LHCN-M2 (cell line): ENCODE data around the gene DNMT3A. TPM values are rescaled to one million over a fixed set of nuclear protein-coding genes. Genes with fewer than 3 reads are reported as not detected.
"Not testable (repeated sequence)": the region's sequence is repeated elsewhere in the genome, so short reads cannot be mapped to it uniquely, and the experiment has no call there.

Experiments used
- DNase-seq: peaks from one replicate; pipeline ENCODE4 v3.0.0-alpha.2; 2012; ENCODE audit warnings: low read depth
- total RNA-seq: library from RNA; depleted of rRNA; stranded (reverse); fragments of >200 nt; gene quantifications from 2 replicates; pipeline ENCODE4 v1.2.3, GENCODE V29; 2014

DNMT3A gene
- total RNA-seq, 1 experiment from 2014 or later: 5.0 TPM

- no peak for DNase-seq
Observed at GRCh38 chr2:25286025-25286400, 55.7 kb downstream of the DNMT3A start.

GRCh38 chr2:25285265-25286024 lies 56.3 kb downstream of the DNMT3A start:
- no peak for DNase-seq

DNA sequence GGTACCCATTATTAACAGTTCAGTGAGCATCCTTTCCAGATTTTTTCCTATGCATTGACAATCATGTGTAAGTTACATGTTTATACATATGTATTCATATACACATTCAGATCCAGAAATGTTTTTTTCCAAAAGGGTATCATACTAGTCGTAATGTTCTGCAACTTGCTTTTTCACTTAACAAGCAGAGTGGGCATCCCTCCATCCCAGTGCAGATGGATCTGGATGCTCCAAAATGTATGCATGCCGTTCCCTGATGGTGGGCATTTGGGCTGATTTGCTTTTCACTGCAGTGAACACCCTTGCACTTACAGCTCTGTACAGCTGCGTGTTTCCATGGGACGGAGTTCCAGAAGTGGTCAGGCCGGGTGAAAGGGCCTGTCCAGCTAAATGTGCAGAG lies 57.0 kb downstream of the DNMT3A start:
- no peak for DNase-seq

DNA sequence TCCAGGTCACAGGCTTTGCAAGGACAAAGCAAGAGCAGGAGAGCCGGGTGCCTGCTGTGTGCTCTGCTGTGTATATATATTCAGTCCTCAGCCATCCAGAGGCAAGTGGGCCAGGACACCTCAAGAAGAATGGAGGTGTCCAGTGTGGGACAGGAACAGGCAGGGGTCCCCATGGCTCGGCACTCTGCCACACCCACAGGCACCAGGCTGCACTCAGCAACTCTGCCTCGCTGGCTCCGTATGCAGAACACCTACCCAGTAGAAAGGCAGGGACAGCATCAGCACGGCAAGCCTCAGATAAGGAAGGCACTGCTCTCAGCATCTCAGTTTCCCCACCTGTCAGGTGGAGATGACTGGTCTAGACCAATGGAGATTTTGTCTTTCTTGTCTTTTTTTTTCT lies 57.8 kb downstream of the DNMT3A start:
- DNase-seq: no peak

DNA sequence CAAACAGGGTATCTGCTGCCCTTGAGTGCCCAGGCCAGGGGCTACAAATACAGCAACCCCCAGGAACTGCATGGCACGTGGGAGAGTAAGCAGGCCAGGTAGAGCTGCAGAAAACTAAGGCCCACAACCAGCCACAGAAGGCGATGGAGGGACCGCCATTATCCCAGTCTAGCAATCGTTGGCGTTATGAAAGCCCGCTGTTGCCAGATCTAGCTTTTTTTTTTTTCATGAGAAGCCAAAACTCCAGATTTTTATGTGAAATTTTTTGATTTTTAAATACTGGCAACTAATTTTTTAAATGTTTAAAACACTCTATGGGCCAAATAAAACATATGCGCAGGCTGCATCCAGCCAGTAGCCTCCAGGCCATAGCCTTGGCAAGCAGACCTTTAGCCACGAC lies 59.8 kb downstream of the DNMT3A start:
- no peak for DNase-seq

GRCh38 chr2:25281522-25281921 lies 60.2 kb downstream of the DNMT3A start:
- no peak for DNase-seq

DNA sequence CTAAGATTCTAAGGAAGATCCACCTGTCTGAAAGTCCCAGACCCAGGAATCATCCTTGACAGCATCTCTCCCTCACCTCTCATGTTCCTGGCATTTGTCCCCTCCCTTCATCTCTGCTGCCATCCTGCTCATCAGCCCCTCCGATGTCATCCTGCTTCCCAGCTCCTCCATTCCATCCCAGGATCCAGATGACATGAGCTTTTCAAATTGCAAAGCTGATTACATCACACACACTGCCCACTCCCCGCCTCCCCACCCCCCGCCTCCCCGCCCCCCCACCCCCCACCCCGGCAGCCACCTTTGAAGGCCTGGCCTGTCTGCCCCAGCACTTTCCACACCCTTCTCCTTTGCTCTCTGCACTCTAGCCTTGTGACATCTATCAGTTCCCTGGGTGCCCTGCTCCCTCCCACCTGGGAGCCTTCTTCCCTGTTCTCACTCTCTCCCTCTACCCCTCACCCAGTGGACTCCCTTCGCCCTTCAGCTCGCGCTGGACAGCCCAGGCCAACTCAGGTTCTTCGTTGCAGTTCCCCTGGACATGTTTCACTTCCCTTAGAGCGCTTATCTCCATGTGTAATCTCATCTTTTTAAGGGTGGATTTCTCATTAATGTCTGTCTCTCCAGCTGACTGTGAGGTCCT lies 61.6 kb downstream of the DNMT3A start:
- DNase-seq: no peak

GRCh38 chr2:25279091-25279651 lies 62.6 kb downstream of the DNMT3A start:
- DNase-seq: peak; percentile 31

- no peak for DNase-seq
Observed at GRCh38 chr2:25276569-25277465, 64.9 kb downstream of the DNMT3A start.

DNA sequence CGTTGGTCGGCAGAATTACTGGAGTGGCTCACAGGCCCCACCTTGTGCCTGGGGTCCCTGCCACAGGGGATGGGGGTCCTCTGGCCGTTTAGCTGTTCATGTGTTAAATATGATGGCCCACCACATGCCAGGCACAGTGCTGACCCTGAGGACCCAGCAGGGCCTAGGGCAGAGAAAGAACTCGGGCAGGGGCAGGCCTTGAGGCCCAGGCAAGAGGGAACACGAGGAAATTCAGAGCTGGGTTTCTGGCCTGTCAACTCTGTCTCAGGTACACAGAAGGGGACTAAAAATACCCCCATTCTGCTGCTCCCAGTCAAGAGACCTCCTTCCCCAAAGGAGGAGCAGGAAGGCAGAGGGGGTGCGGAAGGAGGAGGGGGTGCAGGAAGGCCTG lies 66.2 kb downstream of the DNMT3A start:
- no peak for DNase-seq

DNA sequence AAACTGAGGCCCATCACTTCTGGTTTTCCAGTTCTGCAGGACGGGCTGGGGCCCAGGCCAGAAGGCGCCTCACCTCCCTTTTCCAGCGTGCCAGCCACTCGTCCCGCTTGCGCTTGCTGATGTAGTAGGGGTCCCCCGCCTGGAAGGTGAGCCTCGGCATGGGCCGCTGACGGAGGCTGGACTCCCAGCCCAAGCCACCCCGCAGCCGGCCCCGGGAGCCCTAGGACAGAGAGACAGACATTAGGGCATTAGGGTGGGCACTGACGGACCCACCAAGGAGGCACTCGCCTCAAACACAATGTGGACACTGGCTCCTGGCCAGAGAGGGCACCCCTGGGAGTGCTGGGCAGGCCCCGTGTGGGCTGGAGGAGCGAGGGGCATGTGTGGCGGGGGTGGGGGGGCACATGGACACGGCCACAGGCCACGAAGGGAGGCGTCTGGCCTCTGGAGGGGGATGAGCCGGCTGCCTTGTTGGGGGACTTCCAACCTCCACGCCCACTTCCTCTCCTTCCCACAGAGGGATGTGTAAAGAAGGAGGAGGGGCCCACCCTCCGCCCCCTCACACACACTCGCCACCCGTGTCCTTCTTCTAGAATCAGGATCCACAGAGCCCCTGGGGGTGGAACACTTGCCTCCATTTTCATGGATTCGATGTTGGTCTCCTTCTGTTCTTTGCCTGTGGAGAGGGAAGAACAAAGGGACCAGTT lies 66.7 kb downstream of the DNMT3A start:
- DNase-seq: no peak

DNA sequence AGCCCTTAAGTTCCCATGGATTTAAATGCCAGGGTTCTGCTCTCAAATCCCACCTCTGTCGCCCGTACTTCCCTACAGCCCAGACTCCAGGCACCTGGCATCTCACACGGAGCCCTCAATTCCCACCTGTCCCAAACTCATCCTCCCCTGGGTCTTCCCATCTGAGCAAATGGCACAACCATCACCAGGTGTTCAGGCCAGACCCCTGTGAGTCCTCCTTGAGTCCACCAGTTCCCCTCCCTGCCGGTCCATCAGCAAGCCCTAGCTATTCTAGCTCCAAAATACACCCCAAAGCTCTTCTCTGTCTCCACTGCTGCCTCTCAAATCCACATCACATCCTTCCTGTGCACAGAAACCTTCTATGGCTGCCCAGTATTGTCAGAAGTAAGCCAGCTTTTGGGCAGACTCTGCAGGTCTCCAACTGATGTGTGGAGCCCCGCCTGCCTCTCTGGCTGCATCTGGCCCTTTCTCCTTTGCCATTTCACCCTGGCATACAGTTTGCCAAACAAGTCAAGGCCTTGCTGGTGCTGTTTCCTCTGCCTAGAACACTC lies 67.7 kb downstream of the DNMT3A start:
- DNase-seq: no peak

GRCh38 chr2:25272705-25273104 lies 69.0 kb downstream of the DNMT3A start:
- DNase-seq: not testable (repeated sequence)

DNA sequence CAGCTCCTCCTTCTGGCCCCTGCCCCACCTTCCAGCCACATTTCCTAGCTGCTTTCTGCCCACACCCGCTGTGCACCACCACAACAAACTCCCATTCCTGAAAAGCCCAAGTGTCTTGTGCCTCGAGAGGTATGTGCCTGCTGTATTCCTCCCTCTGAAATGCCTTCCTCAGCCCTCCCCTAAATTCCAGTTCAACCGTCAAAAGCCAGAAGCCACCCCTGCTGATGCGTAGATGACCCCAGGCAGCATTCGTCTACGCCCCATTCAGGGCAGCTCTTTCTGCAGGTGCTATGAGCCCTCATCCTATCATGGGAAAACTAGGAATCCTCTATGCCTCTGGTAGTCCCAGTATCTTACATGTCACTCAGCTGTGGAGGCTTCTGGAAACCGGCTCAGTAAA lies 71.7 kb downstream of the DNMT3A start:
- no peak for DNase-seq

DNA sequence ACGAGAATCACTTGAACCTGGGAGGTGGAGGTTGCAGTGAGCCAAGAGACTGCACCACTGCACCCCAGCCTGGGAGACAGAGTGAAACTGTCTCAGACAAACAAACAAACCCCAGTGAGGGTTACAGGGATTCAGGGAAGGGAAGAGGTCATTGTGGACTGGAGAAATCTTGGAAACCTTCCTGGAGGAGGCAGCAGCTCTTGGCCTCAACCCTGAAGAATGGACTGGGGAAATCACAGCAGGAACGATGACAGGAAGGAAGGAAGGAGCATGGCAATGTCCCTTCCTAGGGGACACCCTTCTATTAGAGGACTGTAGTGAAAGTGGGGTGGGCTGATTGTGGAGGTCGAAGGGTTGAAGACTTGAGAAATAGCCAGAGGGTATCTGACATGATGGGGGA lies 72.5 kb downstream of the DNMT3A start:
- no peak for DNase-seq

- DNase-seq: no peak
Observed at GRCh38 chr2:25268139-25268538, 73.6 kb downstream of the DNMT3A start.

DNA sequence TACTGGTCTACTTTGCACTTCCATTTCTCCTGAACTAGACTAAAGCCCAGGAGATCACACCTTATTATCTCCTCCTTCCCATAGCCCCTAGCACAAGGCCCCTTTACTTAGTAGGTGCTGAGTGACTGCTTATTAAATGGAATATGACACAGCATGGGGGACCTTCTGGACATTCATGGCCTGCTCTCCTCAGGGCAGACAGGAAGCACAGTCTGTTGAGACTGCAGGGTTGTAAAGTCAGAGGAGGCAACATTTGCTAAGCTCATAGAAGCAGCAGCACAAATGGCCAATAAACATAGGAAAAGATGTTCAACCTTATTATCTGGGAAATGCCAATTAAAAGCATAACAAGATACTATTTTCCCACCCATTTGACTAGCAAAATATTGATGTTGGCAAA lies 75.3 kb downstream of the DNMT3A start:
- DNase-seq: no peak

DNA sequence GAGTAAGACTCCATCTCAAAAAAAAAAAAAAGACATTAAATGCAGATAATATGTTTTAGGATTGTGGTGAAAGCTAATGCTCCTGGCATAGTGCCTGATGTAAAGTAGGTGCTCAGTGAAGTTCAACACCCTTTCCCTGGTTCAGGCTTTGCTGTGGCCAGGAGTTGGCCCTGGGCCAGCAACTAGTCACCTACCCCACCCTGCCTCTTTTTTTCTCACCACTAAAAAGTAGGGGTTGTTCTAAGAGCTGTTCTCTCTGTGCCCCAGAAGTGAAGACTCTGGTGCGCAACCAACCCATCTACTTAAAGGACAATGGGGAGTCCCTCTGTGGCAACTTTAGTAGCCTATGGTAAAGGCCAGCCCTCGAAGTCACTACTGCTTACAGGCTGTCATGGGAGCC lies 75.9 kb downstream of the DNMT3A start:
- no peak for DNase-seq

- no peak for DNase-seq
Observed at GRCh38 chr2:25265001-25265400, 76.7 kb downstream of the DNMT3A start.

GRCh38 chr2:25262288-25262687 lies 79.4 kb downstream of the DNMT3A start:
- DNase-seq: no peak

DNA sequence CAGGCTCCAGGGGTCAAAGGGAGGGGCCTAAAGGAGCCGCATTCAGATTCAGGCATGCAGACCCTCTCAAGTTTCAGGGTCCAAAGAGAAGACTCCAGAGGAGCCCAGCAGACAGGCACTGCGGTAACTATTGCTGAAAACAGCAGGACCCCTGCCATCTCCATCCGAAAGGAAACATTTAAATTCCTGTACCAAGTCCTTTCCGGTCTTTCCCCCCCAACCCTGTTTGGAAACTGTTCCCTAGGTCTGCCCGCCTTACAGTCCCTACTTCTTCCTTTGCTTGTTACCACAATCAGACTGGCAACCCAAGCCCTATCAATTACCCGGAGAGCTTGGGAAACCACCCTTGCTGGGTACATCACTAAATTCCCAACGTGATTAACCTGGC lies 82.0 kb downstream of the DNMT3A start:
- no peak for DNase-seq
